Measurements from ENCODE around the gene DLGAP1. TPM values are rescaled to one million over a fixed set of nuclear protein-coding genes. Genes with fewer than 3 reads are reported as not detected.

The DLGAP1 gene
- total RNA-seq, 1 donor from 2014 or later, result 7.7 TPM

DNA sequence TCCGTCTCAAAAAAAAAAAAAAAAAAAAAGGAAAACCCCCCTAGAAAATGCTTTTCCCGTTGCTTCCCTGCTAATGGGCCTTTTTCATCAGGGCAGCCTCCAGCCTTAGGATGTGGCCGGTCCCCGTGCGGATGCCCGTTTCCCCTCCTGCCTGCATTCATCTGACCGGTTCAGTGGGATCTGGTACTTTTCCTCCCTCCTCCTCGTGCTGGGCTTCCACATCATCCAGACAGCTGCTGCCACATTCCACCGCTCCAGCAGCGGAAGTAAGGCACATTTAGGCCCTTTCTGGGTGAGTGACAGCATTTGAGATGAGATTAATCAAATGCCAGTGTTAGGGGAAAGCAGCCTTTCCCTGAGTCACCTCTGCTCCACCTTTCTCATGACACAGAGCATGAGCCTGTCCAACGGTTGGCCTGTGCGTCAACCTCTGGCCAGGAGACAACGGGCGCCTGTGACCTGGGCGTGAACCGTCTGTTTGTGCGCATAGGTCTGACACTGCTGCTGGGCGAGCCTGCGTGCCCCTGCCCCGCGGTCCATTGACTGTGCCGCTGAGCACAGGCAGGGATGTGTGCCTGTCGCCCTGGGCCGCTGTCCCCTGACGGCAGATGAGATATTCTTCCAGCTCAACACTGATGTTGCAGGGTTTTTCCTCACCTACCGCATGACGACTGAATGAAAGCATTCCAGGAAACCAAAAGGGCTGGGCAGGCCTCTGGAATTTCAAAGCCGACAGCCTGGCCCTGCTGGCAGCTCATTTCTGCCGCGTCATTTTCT, 831.1 kb downstream of the DLGAP1 start:
- Mint-ChIP-seq H3K4me1 (ENCODE audit: low read depth) (peaks cover 64% of the 10 kb centered on the region), H3K9me3 (ENCODE audit: low read depth) (no peaks in the 10 kb centered on the region), H3K27ac (ENCODE audit: unreplicated experiment) (peak overlapping the region; percentile 100), H3K36me3 (ENCODE audit: low read depth) (no peaks in the 10 kb centered on the region), H3K27me3 (ENCODE audit: low read depth) (no peaks in the 10 kb centered on the region), H3K4me3 (ENCODE audit: unreplicated experiment) (peak overlapping the region; percentile 46)
- TF ChIP-seq, protein P1, sequence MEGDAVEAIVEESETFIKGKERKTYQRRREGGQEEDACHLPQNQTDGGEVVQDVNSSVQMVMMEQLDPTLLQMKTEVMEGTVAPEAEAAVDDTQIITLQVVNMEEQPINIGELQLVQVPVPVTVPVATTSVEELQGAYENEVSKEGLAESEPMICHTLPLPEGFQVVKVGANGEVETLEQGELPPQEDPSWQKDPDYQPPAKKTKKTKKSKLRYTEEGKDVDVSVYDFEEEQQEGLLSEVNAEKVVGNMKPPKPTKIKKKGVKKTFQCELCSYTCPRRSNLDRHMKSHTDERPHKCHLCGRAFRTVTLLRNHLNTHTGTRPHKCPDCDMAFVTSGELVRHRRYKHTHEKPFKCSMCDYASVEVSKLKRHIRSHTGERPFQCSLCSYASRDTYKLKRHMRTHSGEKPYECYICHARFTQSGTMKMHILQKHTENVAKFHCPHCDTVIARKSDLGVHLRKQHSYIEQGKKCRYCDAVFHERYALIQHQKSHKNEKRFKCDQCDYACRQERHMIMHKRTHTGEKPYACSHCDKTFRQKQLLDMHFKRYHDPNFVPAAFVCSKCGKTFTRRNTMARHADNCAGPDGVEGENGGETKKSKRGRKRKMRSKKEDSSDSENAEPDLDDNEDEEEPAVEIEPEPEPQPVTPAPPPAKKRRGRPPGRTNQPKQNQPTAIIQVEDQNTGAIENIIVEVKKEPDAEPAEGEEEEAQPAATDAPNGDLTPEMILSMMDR (IDR thresholded peaks at IDR 0.05), result peak; percentile 13
- no peak for DNase-seq (ENCODE audit: low spot score)

DNA sequence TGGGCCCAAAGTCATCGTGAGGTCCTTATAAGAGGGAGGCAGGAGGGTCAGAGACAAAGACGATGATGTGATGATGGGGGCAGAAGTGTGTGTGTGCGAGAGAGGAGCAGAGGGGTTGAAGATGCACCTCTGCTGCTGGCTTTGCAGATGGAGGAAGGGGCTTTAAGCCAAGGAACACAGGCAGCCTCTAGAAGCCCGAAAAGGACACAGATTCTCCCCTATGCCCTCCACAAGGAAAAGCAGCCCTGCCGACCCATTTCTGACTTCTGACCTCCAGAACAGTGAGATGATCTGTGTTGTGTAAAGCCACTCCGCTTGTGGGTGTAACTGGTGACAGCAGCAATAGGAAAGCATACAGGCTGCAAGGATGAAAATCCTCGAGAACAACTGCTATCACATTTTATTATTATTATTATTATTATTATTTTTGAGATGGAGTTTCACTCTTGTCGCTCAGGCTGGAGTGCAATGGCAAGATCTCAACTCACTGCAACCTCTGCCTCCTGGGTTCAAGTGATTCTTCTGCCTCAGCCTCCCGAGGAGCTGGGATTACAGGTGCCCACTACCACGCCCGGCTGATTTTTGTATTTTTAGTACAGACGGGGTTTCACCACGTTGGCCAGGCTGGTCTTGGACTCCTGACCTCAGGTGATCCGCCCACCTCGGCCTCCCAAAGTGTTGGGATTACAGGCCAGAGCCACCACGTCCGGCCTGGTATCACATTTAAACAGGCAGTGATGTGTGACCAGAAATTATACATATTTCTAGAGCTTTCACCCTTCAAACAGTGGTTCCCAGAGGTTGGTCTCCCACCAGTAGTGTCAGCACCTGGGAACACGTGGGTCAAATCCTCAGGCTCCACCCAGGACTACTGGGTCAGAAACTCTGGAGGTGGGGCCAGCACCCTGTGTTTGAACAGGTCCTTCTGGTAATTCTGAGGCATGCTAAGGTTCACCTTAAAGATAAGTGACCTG, 834.7 kb downstream of the DLGAP1 start:
- no peak overlapping the region for H3K27ac Mint-ChIP-seq (ENCODE audit: unreplicated experiment)
- no peaks in the 10 kb centered on the region for H3K36me3 Mint-ChIP-seq (ENCODE audit: low read depth)
- H3K27me3 Mint-ChIP-seq (ENCODE audit: low read depth), result no peaks in the 10 kb centered on the region
- TF ChIP-seq, protein P1 (IDR thresholded peaks at IDR 0.05), result no peak
- peaks cover 41% of the 10 kb centered on the region for H3K4me1 Mint-ChIP-seq (ENCODE audit: low read depth)
- H3K9me3 Mint-ChIP-seq (ENCODE audit: low read depth), result no peaks in the 10 kb centered on the region
- H3K4me3 Mint-ChIP-seq (ENCODE audit: unreplicated experiment), result no peak overlapping the region
- no peak for DNase-seq (ENCODE audit: low spot score)

DNA sequence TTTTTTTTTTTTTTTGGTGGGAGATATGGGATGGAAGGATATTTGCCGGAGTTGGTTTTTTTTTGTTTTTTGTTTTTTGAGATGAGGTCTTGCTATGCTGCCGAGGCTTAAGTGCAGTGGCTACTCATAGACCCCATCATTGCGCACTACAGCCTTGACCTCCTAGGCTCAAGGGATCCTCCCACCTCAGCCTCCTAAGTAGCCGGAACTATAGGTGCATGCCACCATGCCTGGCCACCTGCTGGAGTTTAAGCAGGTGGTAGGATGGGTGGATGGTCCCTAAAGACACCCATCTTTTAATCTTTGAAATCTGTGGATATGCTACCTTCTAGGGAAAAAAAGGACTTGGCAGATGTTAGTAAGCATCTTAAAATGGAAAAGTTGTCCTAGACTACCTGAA, 835.4 kb downstream of the DLGAP1 start:
- Mint-ChIP-seq H3K9me3 (ENCODE audit: low read depth) (no peaks in the 10 kb centered on the region), H3K4me3 (ENCODE audit: unreplicated experiment) (no peak overlapping the region), H3K36me3 (ENCODE audit: low read depth) (no peaks in the 10 kb centered on the region), H3K27ac (ENCODE audit: unreplicated experiment) (no peak overlapping the region), H3K27me3 (ENCODE audit: low read depth) (no peaks in the 10 kb centered on the region), H3K4me1 (ENCODE audit: low read depth) (peaks cover 39% of the 10 kb centered on the region)
- TF ChIP-seq, protein P1 (IDR thresholded peaks at IDR 0.05), result no peak
- DNase-seq (ENCODE audit: low spot score), result no peak

DNA sequence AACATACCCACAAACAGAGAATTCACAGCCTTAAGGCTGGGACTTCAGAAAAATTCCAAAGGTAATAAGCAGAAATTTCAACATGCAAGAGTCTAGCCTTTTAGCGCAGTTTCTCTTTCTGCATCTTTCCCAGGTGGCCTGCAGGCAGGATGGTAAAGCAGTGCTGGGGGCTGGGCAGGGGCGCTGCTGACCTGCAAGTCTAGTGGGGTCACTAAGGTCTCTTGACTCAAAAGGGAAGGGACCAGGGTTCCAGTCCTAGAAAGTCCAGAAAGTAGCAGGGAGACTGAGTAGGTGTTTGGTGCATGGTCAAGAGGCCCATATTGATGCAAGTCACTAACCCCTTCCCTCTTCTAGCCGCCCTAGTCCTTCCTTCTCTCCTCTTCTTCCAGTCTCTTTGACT, 835.9 kb downstream of the DLGAP1 start:
- Mint-ChIP-seq H3K4me1 (ENCODE audit: low read depth) (peaks cover 34% of the 10 kb centered on the region), H3K9me3 (ENCODE audit: low read depth) (no peaks in the 10 kb centered on the region), H3K4me3 (ENCODE audit: unreplicated experiment) (no peak overlapping the region), H3K27ac (ENCODE audit: unreplicated experiment) (no peak overlapping the region), H3K36me3 (ENCODE audit: low read depth) (no peaks in the 10 kb centered on the region), H3K27me3 (ENCODE audit: low read depth) (no peaks in the 10 kb centered on the region)
- no peak for DNase-seq (ENCODE audit: low spot score)
- TF ChIP-seq, protein P1 (IDR thresholded peaks at IDR 0.05), result no peak

DNA sequence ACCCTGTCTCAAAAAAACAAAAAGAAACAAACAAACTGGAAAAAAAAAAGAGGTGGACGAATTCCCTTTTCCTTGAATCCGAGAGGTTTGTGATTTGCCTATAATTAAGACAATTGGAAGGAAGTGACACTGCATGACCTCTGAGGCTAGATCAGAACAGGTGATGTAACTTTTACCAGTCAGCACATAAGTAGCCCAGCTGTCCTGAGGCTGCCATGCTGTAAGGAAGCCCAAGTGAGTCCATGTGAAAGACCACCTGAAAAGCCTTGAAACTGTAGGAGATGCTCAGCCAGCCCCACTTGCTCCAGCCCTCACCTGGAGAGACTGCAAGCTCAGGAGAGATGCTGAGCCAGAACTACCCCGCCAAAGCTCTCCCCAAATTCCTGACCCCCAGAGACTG, 838.4 kb downstream of the DLGAP1 start:
- TF ChIP-seq, protein P1 (IDR thresholded peaks at IDR 0.05), result no peak
- Mint-ChIP-seq H3K36me3 (ENCODE audit: low read depth) (no peaks in the 10 kb centered on the region), H3K9me3 (ENCODE audit: low read depth) (no peaks in the 10 kb centered on the region), H3K4me3 (ENCODE audit: unreplicated experiment) (no peak overlapping the region), H3K27ac (ENCODE audit: unreplicated experiment) (no peak overlapping the region), H3K27me3 (ENCODE audit: low read depth) (no peaks in the 10 kb centered on the region), H3K4me1 (ENCODE audit: low read depth) (peaks cover 14% of the 10 kb centered on the region)
- no peak for DNase-seq (ENCODE audit: low spot score)
